HCT116 (cell line): ENCODE measurements around the gene ERC2. TPM values are rescaled to one million over a fixed set of nuclear protein-coding genes. Genes with fewer than 3 reads are reported as not detected.

Experiments
- ATAC-seq: fragments of 200-7000 bp; cut with Tn5 transposase; 2 replicates; pipeline ENCODE4 v1.9.1; 2020; ENCODE audit warnings: mild to moderate bottlenecking, moderate library complexity
- BruUV-seq: library from RNA; stranded (reverse); fragments of 400-500 nt; replicated peaks from 2 replicates; lab custom pipeline; 2021; lab: Mats Ljungman, UMichigan
- CTCF ChIA-PET: fragments of 300-600 bp; sonication (Branson Sonifier 250); formaldehyde crosslinking; loops from one replicate; lab custom pipeline; 2021; ENCODE audit warnings: antibody characterized with exemption; lab: Charles Lee
- POLR2A ChIA-PET: fragments of 300-600, 350-600 bp; sonication (Branson Sonifier 250); formaldehyde crosslinking; loops from one replicate; lab custom pipeline; 2021; ENCODE audit warnings: antibody characterized with exemption; lab: Charles Lee
- RAD21 ChIA-PET, 2 experiments: fragments of 300-600 bp; sonication (Branson Sonifier 250); formaldehyde crosslinking; loops; one replicate each; lab custom pipeline; 2023; ENCODE audit warnings: low total read pairs in 2 of 2; ENCODE audit not compliant: uncharacterized antibody in 2 of 2, unreplicated experiment in 2 of 2, low non-redundant PET in 1 of 2; lab: Charles Lee
- DNase-seq: peaks from one replicate; pipeline ENCODE4 v3.0.0-alpha.2; 2010; ENCODE audit warnings: low read depth, low spot score
- H2AFZ ChIP-seq: fragments of 200-600 bp; shearing (Covaris generic), sonication (generic); 2 replicates; pipeline ENCODE4 v1.6.1; 2017; ENCODE audit warnings: low read depth, mixed run types, mixed read lengths, antibody characterized with exemption, low read length; ENCODE audit not compliant: poor library complexity, severe bottlenecking
- H3K27ac ChIP-seq: 2 replicates; pipeline ENCODE4 v1.5.1; 2012; ENCODE audit warnings: low read depth, low read length
- H3K27me3 ChIP-seq: fragments of 200-600 bp; sonication (generic); 2 replicates; pipeline ENCODE4 v1.6.1; 2016; ENCODE audit warnings: mixed run types, low read length, mixed read lengths; ENCODE audit not compliant: insufficient read depth
- H3K36me3 ChIP-seq, 2 experiments: fragments of 200-500 bp in 1 of 2; fragments of 200-600 bp in 1 of 2; sonication (Bioruptor generic) in 1 of 2; sonication (generic) in 1 of 2; 2 replicates each; pipeline versions ENCODE4 v1.5.1 to v1.6.1; 2014 to 2016; ENCODE audit warnings: low read length in 2 of 2, inconsistent platforms in 1 of 2, mixed read lengths in 1 of 2, mixed run types in 1 of 2; ENCODE audit not compliant: insufficient read depth in 2 of 2, control insufficient read depth in 1 of 2
- H3K4me1 ChIP-seq, 2 experiments: fragments of 200-600 bp in 1 of 2; sonication (generic) in 1 of 2; 2 replicates each; pipeline versions ENCODE4 v1.5.1 to v1.6.1; 2012 to 2017; ENCODE audit warnings: low read length in 2 of 2, inconsistent platforms in 1 of 2, mild to moderate bottlenecking in 1 of 2, mixed read lengths in 1 of 2, mixed run types in 1 of 2, moderate library complexity in 1 of 2; ENCODE audit not compliant: insufficient read depth in 2 of 2, control insufficient read depth in 1 of 2
- H3K4me2 ChIP-seq: fragments of 200-600 bp; sonication (generic); 2 replicates; pipeline ENCODE4 v1.6.1; 2017; ENCODE audit warnings: mixed run types, low read length, mixed read lengths
- H3K4me3 ChIP-seq, 2 experiments: fragments of 200-600 bp in 1 of 2; sonication (generic) in 1 of 2; replicated peaks in 1 of 2; 2 replicates each; pipeline ENCODE4 v1.5.1; 2011 to 2016; ENCODE audit warnings: low read length in 2 of 2, control low read depth in 1 of 2, low read depth in 1 of 2, mild to moderate bottlenecking in 1 of 2, mixed read lengths in 1 of 2, mixed run types in 1 of 2
- H3K79me2 ChIP-seq: fragments of 200-600 bp; sonication (generic); 2 replicates; pipeline ENCODE4 v1.6.1; 2017; ENCODE audit warnings: mild to moderate bottlenecking, mixed run types, low read length, moderate library complexity, mixed read lengths; ENCODE audit not compliant: insufficient read depth
- H3K9ac ChIP-seq: fragments of 200-600 bp; sonication (generic); 2 replicates; pipeline ENCODE4 v1.6.1; 2016; ENCODE audit warnings: low read length, mixed read lengths
- H3K9me2 ChIP-seq: fragments of 200-600 bp; sonication (generic), shearing (Covaris generic); 2 replicates; pipeline ENCODE4 v1.6.1; 2017; ENCODE audit warnings: mixed run types, mild to moderate bottlenecking, moderate library complexity; ENCODE audit not compliant: insufficient read depth
- H3K9me3 ChIP-seq, 2 experiments: fragments of 200-500 bp in 1 of 2; fragments of 200-600 bp in 1 of 2; sonication (Bioruptor generic) in 1 of 2; sonication (generic) in 1 of 2; 2 replicates each; pipeline ENCODE4 v1.6.1; 2014 to 2017; ENCODE audit warnings: low read length in 2 of 2, mixed read lengths in 2 of 2, inconsistent platforms in 1 of 2, low read depth in 1 of 2, mild to moderate bottlenecking in 1 of 2, mixed run types in 1 of 2, moderate library complexity in 1 of 2; ENCODE audit not compliant: control insufficient read depth in 1 of 2, insufficient read depth in 1 of 2
- H4K20me1 ChIP-seq: fragments of 200-600 bp; sonication (generic), shearing (Covaris generic); 2 replicates; pipeline ENCODE4 v1.6.1; 2017; ENCODE audit warnings: mixed run types, mild to moderate bottlenecking, moderate library complexity; ENCODE audit not compliant: insufficient read depth
- ATF3 ChIP-seq: IDR thresholded peaks from 2 replicates; pipeline ENCODE4 v1.6.1; 2012
- EZH2phosphoT487 ChIP-seq: fragments of 200-600 bp; IDR thresholded peaks from 2 replicates; pipeline ENCODE4 v1.6.1; 2018; ENCODE audit warnings: antibody characterized with exemption, borderline replicate concordance
- FOSL1 ChIP-seq: IDR thresholded peaks from 2 replicates; pipeline ENCODE4 v1.6.1; 2012; ENCODE audit warnings: low read depth
- MAX ChIP-seq: IDR thresholded peaks from 2 replicates; pipeline ENCODE4 v1.6.1; 2012
- POLR2A ChIP-seq: IDR thresholded peaks from 2 replicates; pipeline ENCODE4 v1.7.0; 2011; ENCODE audit warnings: borderline replicate concordance; ENCODE audit not compliant: insufficient read depth, insufficient read length; ENCODE audit errors: extremely low read depth
- RAD21 ChIP-seq: IDR thresholded peaks from 2 replicates; pipeline ENCODE4 v1.6.1; 2012; ENCODE audit warnings: low read depth, mild to moderate bottlenecking
- SP1 ChIP-seq: IDR thresholded peaks from 2 replicates; pipeline ENCODE4 v1.6.1; 2012; ENCODE audit warnings: low read depth
- SRF ChIP-seq: IDR thresholded peaks from 2 replicates; pipeline ENCODE4 v1.6.1; 2012; ENCODE audit warnings: low read depth
- TCF7L2 ChIP-seq: IDR thresholded peaks from 2 replicates; pipeline ENCODE4 v1.7.0; 2011; ENCODE audit warnings: borderline replicate concordance, inconsistent platforms; ENCODE audit not compliant: insufficient read depth, insufficient read length; ENCODE audit errors: extremely low read depth
- YY1 ChIP-seq: IDR thresholded peaks from 2 replicates; pipeline ENCODE4 v1.6.1; 2011; ENCODE audit warnings: low read length, low read depth, moderate library complexity, mild to moderate bottlenecking; ENCODE audit not compliant: insufficient replicate concordance; ENCODE audit errors: extremely low read depth
- ZFX ChIP-seq: fragments of 450-650 bp; IDR thresholded peaks from 2 replicates; pipeline ENCODE4 v1.6.1; 2017
- ZNF274 ChIP-seq: fragments of 200-500 bp; sonication (Bioruptor generic); IDR thresholded peaks from 2 replicates; pipeline ENCODE4 v1.6.1; 2014; ENCODE audit warnings: mild to moderate bottlenecking, low read depth, low read length, inconsistent platforms
- intact Hi-C: fragments of 100-400 bp; cut with micrococcal nuclease; formaldehyde crosslinking; loops from 2 replicates; pipeline ENCODE4 v1.10.0; 2022
- total RNA-seq: library from RNA; stranded (reverse); gene quantifications from one replicate; pipeline ENCODE4 v1.2.1, GENCODE V29; 2021; ENCODE audit not compliant: unreplicated experiment
- TF ChIP-seq, protein P1 (sequence below): IDR thresholded peaks from 2 replicates; pipeline ENCODE4 v1.6.1; 2011; ENCODE audit warnings: mild to moderate bottlenecking, low read length, moderate library complexity; ENCODE audit not compliant: insufficient replicate concordance; ENCODE audit errors: extremely low read depth

The ERC2 gene
- total RNA-seq, 1 experiment from 2014 or later, result not detected

- Histone ChIP-seq H3K36me3 (no peaks in the 10 kb centered on the region), H3K4me3 (no peak overlapping the region), H3K27me3 (peaks cover 28% of the 10 kb centered on the region), H3K9me2 (no peaks in the 10 kb centered on the region), H3K4me1 (no peaks in the 10 kb centered on the region), H4K20me1 (no peaks in the 10 kb centered on the region), H3K9ac (no peak overlapping the region), H3K27ac (no peak overlapping the region), H3K79me2 (no peaks in the 10 kb centered on the region), H2AFZ (no peak overlapping the region), H3K4me2 (no peak overlapping the region), H3K9me3 (no peaks in the 10 kb centered on the region)
- ChIA-PET POLR2A (no interaction called here), CTCF (interaction anchor here (0.9 to 1.4 kb wide), 3 partner anchors 155 to 649 kb away, joined by 3 to 4 read pairs (median 4); no protein-coding TSS in a partner anchor), RAD21 (interaction anchor here in 1 of 2 experiments (0.6 kb wide), 2 partner anchors 74 to 744 kb away, joined by 3 read pairs; no protein-coding TSS in a partner anchor)
- no TSS peak for BruUV-seq
- ATAC-seq (no peak), DNase-seq (no peak)
- intact Hi-C loops, result loop anchor here (1.0 to 5.0 kb wide), 4 partner anchors 108 to 648 kb away; no protein-coding TSS in a partner anchor
- TF ChIP-seq SP1, result no peak
- no peak for TF ChIP-seq ZFX
- no peak for TF ChIP-seq MAX
- no peak for TF ChIP-seq POLR2A
- TF ChIP-seq TCF7L2, result no peak
- TF ChIP-seq, protein P1, sequence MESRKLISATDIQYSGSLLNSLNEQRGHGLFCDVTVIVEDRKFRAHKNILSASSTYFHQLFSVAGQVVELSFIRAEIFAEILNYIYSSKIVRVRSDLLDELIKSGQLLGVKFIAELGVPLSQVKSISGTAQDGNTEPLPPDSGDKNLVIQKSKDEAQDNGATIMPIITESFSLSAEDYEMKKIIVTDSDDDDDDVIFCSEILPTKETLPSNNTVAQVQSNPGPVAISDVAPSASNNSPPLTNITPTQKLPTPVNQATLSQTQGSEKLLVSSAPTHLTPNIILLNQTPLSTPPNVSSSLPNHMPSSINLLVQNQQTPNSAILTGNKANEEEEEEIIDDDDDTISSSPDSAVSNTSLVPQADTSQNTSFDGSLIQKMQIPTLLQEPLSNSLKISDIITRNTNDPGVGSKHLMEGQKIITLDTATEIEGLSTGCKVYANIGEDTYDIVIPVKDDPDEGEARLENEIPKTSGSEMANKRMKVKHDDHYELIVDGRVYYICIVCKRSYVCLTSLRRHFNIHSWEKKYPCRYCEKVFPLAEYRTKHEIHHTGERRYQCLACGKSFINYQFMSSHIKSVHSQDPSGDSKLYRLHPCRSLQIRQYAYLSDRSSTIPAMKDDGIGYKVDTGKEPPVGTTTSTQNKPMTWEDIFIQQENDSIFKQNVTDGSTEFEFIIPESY, result no peak
- no peak for TF ChIP-seq ZNF274
- no peak for TF ChIP-seq YY1
- TF ChIP-seq ATF3, result no peak
- no peak for TF ChIP-seq EZH2phosphoT487
- TF ChIP-seq FOSL1, result no peak
- no peak for TF ChIP-seq RAD21
- TF ChIP-seq SRF, result no peak
- TF ChIP-seq, all 23 proteins: peak for 0
Observed at GRCh38 chr3:56339671-56340070, 128.6 kb downstream of the ERC2 start.
